Measurements from ENCODE around the gene CHRNA4. TPM values are rescaled to one million over a fixed set of nuclear protein-coding genes. Genes with fewer than 3 reads are reported as not detected.

CHRNA4 gene
- total RNA-seq, 1 donor: not detected

GRCh38 chr20:63367446-63368055 is 6.4 kb upstream of the CHRNA4 start:
- TF ChIP-seq CTCF (IDR thresholded peaks at IDR 0.05; ENCODE audit: insufficient read depth, low read length): no peak
- no peak for DNase-seq (ENCODE audit: low read depth)
- H3K4me3 ChIP-seq (ENCODE audit: low read depth, low read length): no peak overlapping the region

DNA sequence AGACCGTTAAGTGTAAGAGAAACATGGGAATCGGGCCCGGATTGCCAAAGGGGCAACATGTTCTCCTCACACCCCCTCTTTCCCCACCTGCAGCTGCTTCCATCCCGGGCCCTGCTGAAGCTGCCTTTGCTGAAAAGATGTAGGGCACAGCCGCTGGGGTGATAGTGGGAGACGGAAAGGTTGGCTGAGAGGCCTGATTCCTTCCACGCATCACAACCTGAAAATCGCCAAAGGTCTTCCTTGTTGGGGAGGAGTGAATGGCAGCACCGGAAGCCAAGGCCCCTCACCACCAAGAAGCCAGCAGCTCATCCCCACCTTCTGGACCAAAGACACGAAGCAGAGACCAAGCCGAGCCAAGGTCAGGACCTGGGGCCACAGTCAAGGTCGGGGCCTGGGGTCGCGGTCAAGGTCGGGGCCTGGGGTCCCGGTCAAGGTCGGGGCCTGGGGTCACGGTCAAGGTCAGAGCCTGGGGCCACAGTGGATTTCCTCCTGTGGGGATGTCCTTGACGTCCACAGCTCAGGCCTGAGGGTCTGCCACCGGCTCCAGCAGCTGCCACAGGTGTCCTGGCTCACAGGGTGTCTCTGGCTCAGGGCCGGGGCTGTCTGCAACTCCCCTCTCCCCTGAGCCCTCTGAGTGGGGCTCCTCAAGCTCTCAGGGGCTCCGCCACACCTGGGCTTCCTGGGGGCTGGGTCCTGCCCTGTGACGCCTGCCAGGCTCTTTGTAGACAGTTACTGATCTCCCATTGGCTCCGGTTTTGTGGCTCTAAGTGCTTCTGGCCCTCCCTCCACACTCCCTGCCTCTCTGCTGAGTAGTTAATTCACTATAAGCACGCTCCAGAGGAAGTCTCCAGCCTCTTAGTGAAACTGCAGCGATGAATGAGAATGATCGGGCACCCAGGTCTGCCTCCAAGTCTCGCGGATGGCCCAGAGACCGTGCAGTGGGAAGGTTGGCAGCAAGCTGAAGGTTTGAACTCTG is 5.5 kb upstream of the CHRNA4 start:
- no peak for DNase-seq (ENCODE audit: low read depth)
- H3K4me3 ChIP-seq (ENCODE audit: low read depth, low read length): no peak overlapping the region
- TF ChIP-seq CTCF (IDR thresholded peaks at IDR 0.05; ENCODE audit: insufficient read depth, low read length): no peak

GRCh38 chr20:63365601-63366389 is 4.6 kb upstream of the CHRNA4 start:
- no peak for DNase-seq (ENCODE audit: low read depth)
- H3K4me3 ChIP-seq (ENCODE audit: low read depth, low read length): no peak overlapping the region
- no peak for TF ChIP-seq CTCF (IDR thresholded peaks at IDR 0.05; ENCODE audit: insufficient read depth, low read length)

- no peak for DNase-seq (ENCODE audit: low read depth)
- no peak overlapping the region for H3K4me3 ChIP-seq (ENCODE audit: low read depth, low read length)
- no peak for TF ChIP-seq CTCF (IDR thresholded peaks at IDR 0.05; ENCODE audit: insufficient read depth, low read length)
These were observed 3.8 kb upstream of the CHRNA4 start for GRCh38 chr20:63364801-63365585.

DNA sequence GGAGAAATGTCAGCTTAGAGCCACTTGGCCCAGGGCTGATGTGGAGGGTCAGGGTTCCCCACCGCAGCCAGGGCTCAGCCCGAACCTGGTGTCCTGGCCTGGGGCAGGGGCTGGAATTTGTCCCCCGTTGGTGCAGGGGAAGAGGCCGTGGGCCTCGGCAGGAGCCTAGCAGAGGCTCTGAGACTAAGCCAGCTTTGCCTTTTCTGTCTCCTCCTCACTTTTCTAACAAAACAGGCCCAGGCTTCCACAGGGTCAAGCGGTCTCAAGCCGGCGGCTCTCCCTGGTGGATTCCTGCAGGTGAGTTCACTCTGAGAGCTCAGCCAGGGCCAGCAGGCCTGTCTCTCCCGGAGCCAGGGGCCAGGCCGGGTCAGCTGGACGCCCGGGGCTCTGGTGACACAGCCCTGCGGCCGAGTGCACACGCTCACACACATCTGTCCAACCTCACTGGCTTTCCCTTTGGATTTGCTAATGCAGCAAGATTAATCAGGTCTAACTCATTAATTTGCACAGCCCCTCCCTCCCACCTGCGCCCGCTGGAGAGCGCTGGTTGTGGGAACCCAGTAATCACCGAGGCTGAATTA is 2.9 kb upstream of the CHRNA4 start:
- DNase-seq (ENCODE audit: low read depth): no peak
- H3K4me3 ChIP-seq (ENCODE audit: low read depth, low read length): no peak overlapping the region

More for the DNA sequence above, 2.9 kb upstream of the CHRNA4 start:
- TF ChIP-seq CTCF (IDR thresholded peaks at IDR 0.05; ENCODE audit: insufficient read depth, low read length): no peak
